ENCODE measurements around the gene GNAT2.

GNAT2 gene

GRCh38 chr1:109556563-109556962 is 62.9 kb downstream of the GNAT2 start:
- DNase-seq (ENCODE audit: low read depth) = no peak

Measured in stimulated activated CD8-positive, alpha-beta memory T cell treated with anti-CD3 and anti-CD28 coated beads, Interleukin-12 subunit alpha, Interleukin-12 subunit beta, amount 100 ng/mL, for 4 hours (primary cell).